Activated B cell treated with CpG ODN at 0.5 μM for 24 hours (primary cell): ENCODE data around the gene POLR2I. TPM values are rescaled to one million over a fixed set of nuclear protein-coding genes. Genes with fewer than 3 reads are reported as not detected.

ENCODE experiments used
- ATAC-seq: fragments of 200-7000 bp; cut with Tn5 transposase; one replicate; pipeline ENCODE4 v1.10.0; 2021; ENCODE audit warnings: low read depth, mild to moderate bottlenecking, moderate library complexity
- CTCF ChIA-PET: fragments of 350-600 bp; sonication (Branson Sonifier 250); formaldehyde crosslinking; loops from one replicate; lab custom pipeline; 2021; ENCODE audit warnings: antibody characterized with exemption; lab: Charles Lee
- POLR2A ChIA-PET: fragments of 350-600 bp; sonication (Branson Sonifier 250); formaldehyde crosslinking; loops from one replicate; lab custom pipeline; 2021; ENCODE audit warnings: antibody characterized with exemption; lab: Charles Lee
- DNase-seq: peaks from one replicate; pipeline ENCODE4 v3.0.0; 2022
- H3K27ac Mint-ChIP-seq: one replicate; pipeline ENCODE4 v1.8.0; 2020; ENCODE audit warnings: mixed read lengths
- H3K27me3 Mint-ChIP-seq: one replicate; pipeline ENCODE4 v1.8.0; 2021; ENCODE audit warnings: mixed read lengths
- H3K36me3 Mint-ChIP-seq: one replicate; pipeline ENCODE4 v1.8.0; 2021; ENCODE audit warnings: low read depth, mixed read lengths
- H3K4me1 Mint-ChIP-seq: one replicate; pipeline ENCODE4 v1.8.0; 2021; ENCODE audit warnings: mixed read lengths
- H3K4me3 Mint-ChIP-seq: one replicate; pipeline ENCODE4 v1.8.0; 2020; ENCODE audit warnings: mild to moderate bottlenecking, mixed read lengths
- H3K9me3 Mint-ChIP-seq: one replicate; pipeline ENCODE4 v1.8.0; 2020; ENCODE audit warnings: mixed read lengths
- intact Hi-C: fragments of 100-400 bp; cut with micrococcal nuclease; formaldehyde crosslinking; loops from one replicate; pipeline ENCODE4 v1.15.1; 2024
- total RNA-seq: library from RNA; stranded (reverse); gene quantifications from 2 replicates; pipeline ENCODE4 v1.2.3, GENCODE V29; 2022
- TF ChIP-seq, protein P1 (sequence below): fragments of 200-600 bp; IDR thresholded peaks from one replicate; pipeline ENCODE4 v1.8.0; 2022; ENCODE audit warnings: antibody characterized with exemption, mild to moderate bottlenecking

POLR2I gene
- total RNA-seq, 1 donor from 2014 or later, result 46.6 TPM

DNA sequence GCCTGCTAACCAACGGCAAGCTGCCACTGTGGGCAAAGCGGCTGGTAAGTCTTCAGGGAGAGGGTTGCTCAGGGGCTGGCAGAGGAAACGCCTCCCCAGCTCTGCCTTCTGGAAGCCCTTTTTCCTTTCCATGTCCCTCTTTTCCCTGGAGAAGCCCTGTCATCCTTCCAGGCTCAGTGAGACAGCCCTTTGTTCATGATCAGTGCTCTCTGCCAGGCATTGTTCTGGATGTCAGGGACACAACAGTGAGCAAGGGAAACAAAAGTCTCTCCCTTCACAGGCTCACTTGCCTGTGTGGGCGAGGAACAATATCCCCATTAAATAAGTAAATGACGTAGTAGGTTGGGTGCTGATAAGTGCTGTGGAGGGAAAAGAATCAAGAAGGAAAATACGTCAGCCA lies 17.6 kb downstream of the POLR2I start:
- CTCF ChIA-PET, result no interaction called here
- Mint-ChIP-seq H3K27me3 (no peaks in the 10 kb centered on the region), H3K27ac (no peak overlapping the region), H3K4me3 (no peak overlapping the region), H3K36me3 (no peaks in the 10 kb centered on the region), H3K4me1 (no peaks in the 10 kb centered on the region), H3K9me3 (no peaks in the 10 kb centered on the region)
- POLR2A ChIA-PET, result no interaction called here
- TF ChIP-seq, protein P1, sequence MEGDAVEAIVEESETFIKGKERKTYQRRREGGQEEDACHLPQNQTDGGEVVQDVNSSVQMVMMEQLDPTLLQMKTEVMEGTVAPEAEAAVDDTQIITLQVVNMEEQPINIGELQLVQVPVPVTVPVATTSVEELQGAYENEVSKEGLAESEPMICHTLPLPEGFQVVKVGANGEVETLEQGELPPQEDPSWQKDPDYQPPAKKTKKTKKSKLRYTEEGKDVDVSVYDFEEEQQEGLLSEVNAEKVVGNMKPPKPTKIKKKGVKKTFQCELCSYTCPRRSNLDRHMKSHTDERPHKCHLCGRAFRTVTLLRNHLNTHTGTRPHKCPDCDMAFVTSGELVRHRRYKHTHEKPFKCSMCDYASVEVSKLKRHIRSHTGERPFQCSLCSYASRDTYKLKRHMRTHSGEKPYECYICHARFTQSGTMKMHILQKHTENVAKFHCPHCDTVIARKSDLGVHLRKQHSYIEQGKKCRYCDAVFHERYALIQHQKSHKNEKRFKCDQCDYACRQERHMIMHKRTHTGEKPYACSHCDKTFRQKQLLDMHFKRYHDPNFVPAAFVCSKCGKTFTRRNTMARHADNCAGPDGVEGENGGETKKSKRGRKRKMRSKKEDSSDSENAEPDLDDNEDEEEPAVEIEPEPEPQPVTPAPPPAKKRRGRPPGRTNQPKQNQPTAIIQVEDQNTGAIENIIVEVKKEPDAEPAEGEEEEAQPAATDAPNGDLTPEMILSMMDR, result no peak
- ATAC-seq, result no peak
- intact Hi-C loops, result no loop called here
- no peak for DNase-seq

DNA sequence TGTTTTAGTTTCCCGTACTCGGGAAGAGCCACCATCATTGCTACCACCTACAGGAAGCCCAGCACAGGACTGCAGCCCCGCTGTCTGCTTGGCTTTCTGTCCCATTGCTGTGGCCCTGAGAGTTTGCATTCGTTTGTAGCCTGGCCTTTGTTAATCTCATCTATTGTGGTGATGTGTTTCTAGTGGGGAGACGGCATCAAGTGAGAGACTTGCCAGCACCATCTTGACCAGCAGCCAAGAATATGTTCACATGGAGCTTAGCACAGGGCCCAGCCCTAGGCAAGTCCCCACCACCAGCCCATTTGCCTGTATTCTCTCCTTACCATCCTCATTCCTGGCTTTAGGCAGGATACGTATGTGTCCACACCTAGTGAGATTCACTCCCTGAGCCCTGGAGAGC lies 21.0 kb downstream of the POLR2I start:
- H3K9me3 Mint-ChIP-seq, result no peaks in the 10 kb centered on the region
- H3K36me3 Mint-ChIP-seq, result no peaks in the 10 kb centered on the region
- H3K4me3 Mint-ChIP-seq, result no peak overlapping the region
- no peak overlapping the region for H3K27ac Mint-ChIP-seq
- POLR2A ChIA-PET, result no interaction called here
- DNase-seq (no peak), ATAC-seq (no peak)
- TF ChIP-seq, protein P1, result no peak
- H3K4me1 Mint-ChIP-seq, result no peaks in the 10 kb centered on the region
- H3K27me3 Mint-ChIP-seq, result no peaks in the 10 kb centered on the region
- CTCF ChIA-PET, result no interaction called here
- intact Hi-C loops, result no loop called here

DNA sequence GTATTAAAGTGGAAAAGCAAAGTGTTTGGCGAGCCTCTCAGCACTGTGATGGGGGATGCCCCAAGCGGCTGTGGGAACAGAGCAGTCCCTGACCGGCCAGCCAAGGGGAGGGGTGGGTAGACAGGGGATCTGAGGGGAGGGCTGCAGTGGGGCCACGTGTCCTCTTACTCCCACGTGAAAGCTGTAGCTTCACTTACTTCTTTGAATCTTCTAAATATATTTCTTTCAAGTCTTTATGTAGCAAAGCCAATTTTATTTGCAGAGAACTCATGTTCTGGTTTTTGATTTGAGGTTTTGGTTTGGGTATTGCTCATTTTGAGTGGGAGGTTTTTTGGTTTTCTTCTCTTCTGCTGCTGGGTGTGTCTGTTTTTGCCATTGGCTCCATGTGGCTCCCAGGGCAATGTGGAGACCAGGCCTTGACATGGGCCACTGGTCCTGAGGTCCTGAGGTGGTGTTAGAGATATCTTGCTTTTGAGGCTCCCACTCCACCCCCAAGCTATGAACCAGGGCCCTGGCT lies 21.5 kb downstream of the POLR2I start:
- Mint-ChIP-seq H3K9me3 (no peaks in the 10 kb centered on the region), H3K27ac (no peak overlapping the region), H3K4me3 (no peak overlapping the region), H3K4me1 (no peaks in the 10 kb centered on the region), H3K27me3 (no peaks in the 10 kb centered on the region), H3K36me3 (no peaks in the 10 kb centered on the region)
- ATAC-seq, result no peak
- intact Hi-C loops, result no loop called here
- ChIA-PET CTCF (no interaction called here), POLR2A (no interaction called here)
- TF ChIP-seq, protein P1, result no peak
- no peak for DNase-seq

DNA sequence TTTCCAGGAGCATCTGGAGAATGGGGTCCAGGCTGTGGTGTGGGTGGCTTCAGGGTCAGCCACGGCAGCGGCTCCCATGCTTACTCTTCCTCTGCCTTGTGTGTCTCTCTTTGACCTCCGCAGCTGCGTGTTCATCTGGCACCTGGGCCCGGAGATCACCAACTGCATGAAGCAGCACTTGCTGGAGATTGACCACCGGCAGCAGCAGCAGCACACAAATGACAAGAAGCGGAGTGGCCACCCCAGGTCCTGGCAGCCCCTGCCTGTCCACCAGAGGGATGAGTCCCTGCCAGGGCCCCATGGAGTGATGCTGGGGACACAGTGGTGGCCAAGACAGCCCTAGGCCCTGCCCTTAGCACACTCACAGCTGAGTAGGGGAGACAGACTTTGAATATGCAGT lies 22.1 kb downstream of the POLR2I start:
- intact Hi-C loops, result no loop called here
- H3K27me3 Mint-ChIP-seq, result no peaks in the 10 kb centered on the region
- no peaks in the 10 kb centered on the region for H3K36me3 Mint-ChIP-seq
- ChIA-PET CTCF (no interaction called here), POLR2A (no interaction called here)
- H3K4me1 Mint-ChIP-seq, result no peaks in the 10 kb centered on the region
- TF ChIP-seq, protein P1, result no peak
- H3K4me3 Mint-ChIP-seq, result no peak overlapping the region
- no peak for ATAC-seq
- no peak for DNase-seq
- no peaks in the 10 kb centered on the region for H3K9me3 Mint-ChIP-seq
- no peak overlapping the region for H3K27ac Mint-ChIP-seq

DNA sequence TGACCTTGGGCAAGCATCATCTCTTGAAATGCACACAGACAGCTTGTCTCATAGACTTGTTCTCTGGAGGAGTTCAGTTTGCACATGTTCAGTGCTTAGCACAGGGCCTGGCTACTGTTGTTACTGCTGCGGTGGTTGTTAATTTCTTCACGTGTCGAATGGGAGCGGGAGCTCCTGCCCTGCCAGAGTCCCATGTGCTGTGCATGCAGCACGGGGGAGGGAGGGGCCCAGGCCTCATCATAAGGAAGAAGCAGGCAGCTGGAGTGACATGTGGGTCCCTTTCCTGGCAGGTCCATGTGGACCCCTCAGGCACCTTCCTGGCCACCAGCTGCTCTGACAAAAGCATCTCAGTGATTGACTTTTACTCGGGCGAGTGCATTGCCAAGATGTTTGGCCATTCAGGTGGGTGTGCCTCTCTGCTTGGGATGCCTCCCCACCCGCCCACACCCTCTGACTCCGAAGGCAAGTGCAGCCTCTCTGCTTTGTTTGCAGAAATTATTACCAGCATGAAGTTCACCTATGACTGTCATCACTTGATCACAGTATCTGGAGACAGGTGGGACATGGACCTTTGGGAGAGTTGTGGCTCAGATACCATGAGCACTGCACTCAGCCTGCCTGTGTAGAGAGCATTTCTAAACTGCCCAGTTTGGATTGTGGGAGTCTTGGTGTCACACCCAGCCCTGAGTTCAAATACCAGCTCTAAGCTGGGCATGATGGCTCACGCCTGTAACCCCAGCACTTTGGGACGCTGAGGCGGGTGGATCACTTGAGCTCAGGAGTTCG lies 23.6 kb downstream of the POLR2I start:
- TF ChIP-seq, protein P1, result no peak
- Mint-ChIP-seq H3K9me3 (no peaks in the 10 kb centered on the region), H3K4me1 (no peaks in the 10 kb centered on the region), H3K4me3 (no peak overlapping the region), H3K27me3 (no peaks in the 10 kb centered on the region), H3K27ac (no peak overlapping the region), H3K36me3 (no peaks in the 10 kb centered on the region)
- ATAC-seq, result no peak
- POLR2A ChIA-PET, result no interaction called here
- intact Hi-C loops, result no loop called here
- DNase-seq, result no peak
- CTCF ChIA-PET, result no interaction called here
